Prostate gland (tissue), 2 donors: ENCODE results near the gene MLYCD. TPM values are rescaled to one million over a fixed set of nuclear protein-coding genes. Genes with fewer than 3 reads are reported as not detected.

ENCODE experiments used
- DNase-seq: peaks from one replicate; pipeline ENCODE4 v3.0.0-alpha.2; 2019; ENCODE audit warnings: low spot score
- H3K27ac ChIP-seq, 2 donors: fragments of 200-600 bp; sonication (generic); 2 replicates each; pipeline ENCODE4 v1.5.1; 2017 to 2019
- H3K27me3 ChIP-seq: fragments of 200-600 bp; sonication (generic); replicated peaks from 2 replicates; pipeline ENCODE4 v1.5.1; 2019; ENCODE audit not compliant: insufficient read depth
- H3K36me3 ChIP-seq, 2 donors: fragments of 200-600 bp; sonication (generic); 1 replicate in 1 of 2; 2 replicates in 1 of 2; pipeline versions ENCODE4 v1.5.1 to v1.8.1; 2017 to 2019
- H3K4me1 ChIP-seq: fragments of 200-600 bp; sonication (generic); replicated peaks from 2 replicates; pipeline ENCODE4 v1.5.1; 2019
- H3K4me3 ChIP-seq, 2 donors: fragments of 200-600 bp; sonication (generic); 2 replicates each; pipeline ENCODE4 v1.5.1; 2017 to 2019
- H3K9me3 ChIP-seq: fragments of 200-600 bp; sonication (generic); 2 replicates; pipeline ENCODE4 v1.5.1; 2017
- POLR2A ChIP-seq: fragments of 450-650 bp; IDR thresholded peaks from one replicate; pipeline ENCODE4 v1.6.1; 2016; ENCODE audit warnings: antibody characterized with exemption, mild to moderate bottlenecking
- POLR2AphosphoS5 ChIP-seq: sonication (generic); formaldehyde crosslinking; IDR thresholded peaks from one replicate; pipeline ENCODE4 v1.6.1; 2017; ENCODE audit warnings: antibody characterized with exemption
- WGBS: methylation state at CpG from one replicate; pipeline ENCODE4 v1.1.5; 2018; 5-methylcytosine and 5-hydroxymethylcytosine counted together
- intact Hi-C: fragments of 100-400 bp; cut with DNase I; formaldehyde crosslinking; loops from one replicate; pipeline ENCODE4 v1.14.2; 2022
- total RNA-seq, 2 donors: library from RNA; depleted of rRNA; stranded (reverse); fragments of >200 nt; gene quantifications; one replicate each; pipeline ENCODE4 v1.1.0, GENCODE V29; 2016
- TF ChIP-seq, protein P1 (sequence below), 4 experiments: fragments of 200-600 bp in 2 of 4; fragments of 450-650 bp in 2 of 4; sonication (generic) in 2 of 4; IDR thresholded peaks; 1 replicate in 3 of 4; 2 replicates in 1 of 4; pipeline ENCODE4 v1.5.1; 2016 to 2019; ENCODE audit warnings: antibody characterized with exemption in 4 of 4, mild to moderate bottlenecking in 2 of 4, moderate library complexity in 2 of 4

Gene MLYCD
- total RNA-seq, 2 donors from 2014 or later, result 6.5 to 16.7 TPM

DNA sequence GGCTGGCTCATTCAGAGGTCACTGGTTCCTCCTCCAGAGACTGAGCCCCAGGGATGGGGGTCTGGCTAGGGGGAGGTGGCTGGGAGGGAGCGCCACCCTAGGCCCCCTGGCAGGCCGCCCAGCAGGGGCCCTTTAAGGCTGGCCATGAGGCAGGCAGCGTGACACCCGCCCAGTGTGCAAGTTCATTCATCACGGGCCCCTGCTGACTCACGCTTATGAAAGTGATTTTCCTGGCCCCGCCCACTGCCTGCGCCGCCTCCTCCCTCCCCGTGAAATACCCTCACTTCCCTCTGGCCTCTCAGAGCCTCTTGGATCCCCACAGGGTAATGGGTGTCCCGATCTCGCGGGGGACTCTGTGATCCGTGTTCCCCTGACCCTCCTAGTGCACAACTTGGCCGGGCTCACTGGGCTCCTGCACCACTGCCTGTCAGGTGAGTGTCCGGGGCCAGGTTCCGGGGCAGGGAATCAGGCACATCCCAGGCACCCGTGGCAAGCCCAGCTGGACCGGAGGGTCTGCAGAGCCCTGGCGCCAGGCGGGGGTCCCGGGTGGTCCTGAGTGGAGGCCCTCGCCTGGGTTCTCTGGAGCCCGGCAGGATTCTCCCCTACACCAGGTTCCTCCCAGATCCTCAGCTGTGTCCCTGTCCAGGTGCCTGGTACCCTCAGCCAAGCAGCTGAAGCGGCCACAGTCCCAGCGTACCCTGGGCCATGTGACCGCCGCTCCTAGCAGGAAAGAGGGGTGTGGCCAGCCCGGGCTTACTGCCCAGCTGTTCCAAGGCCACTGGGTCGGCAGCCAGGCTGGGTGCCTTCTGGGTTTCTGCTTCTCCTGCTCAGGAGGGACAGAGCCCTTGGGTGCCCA lies 54.3 kb downstream of the MLYCD start, which contains the start of gene OSGIN1:
TSS of gene OSGIN1 (plus strand) at position 301 of the 856 bp plus-strand sequence. CDS start 4,432 bp downstream, outside the sequence.
- TF ChIP-seq, protein P1, sequence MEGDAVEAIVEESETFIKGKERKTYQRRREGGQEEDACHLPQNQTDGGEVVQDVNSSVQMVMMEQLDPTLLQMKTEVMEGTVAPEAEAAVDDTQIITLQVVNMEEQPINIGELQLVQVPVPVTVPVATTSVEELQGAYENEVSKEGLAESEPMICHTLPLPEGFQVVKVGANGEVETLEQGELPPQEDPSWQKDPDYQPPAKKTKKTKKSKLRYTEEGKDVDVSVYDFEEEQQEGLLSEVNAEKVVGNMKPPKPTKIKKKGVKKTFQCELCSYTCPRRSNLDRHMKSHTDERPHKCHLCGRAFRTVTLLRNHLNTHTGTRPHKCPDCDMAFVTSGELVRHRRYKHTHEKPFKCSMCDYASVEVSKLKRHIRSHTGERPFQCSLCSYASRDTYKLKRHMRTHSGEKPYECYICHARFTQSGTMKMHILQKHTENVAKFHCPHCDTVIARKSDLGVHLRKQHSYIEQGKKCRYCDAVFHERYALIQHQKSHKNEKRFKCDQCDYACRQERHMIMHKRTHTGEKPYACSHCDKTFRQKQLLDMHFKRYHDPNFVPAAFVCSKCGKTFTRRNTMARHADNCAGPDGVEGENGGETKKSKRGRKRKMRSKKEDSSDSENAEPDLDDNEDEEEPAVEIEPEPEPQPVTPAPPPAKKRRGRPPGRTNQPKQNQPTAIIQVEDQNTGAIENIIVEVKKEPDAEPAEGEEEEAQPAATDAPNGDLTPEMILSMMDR (IDR thresholded peaks at IDR 0.05), result no peak
- TF ChIP-seq POLR2AphosphoS5, result peak; percentile 91
- TF ChIP-seq POLR2A, result peak; percentile 73
- WGBS, result under 1% methylated on average over 28 of the region's 30 CpGs
- intact Hi-C loops, result loop anchor here (10.0 kb wide), 1 partner anchor 332 kb away; no protein-coding TSS in a partner anchor

DNA sequence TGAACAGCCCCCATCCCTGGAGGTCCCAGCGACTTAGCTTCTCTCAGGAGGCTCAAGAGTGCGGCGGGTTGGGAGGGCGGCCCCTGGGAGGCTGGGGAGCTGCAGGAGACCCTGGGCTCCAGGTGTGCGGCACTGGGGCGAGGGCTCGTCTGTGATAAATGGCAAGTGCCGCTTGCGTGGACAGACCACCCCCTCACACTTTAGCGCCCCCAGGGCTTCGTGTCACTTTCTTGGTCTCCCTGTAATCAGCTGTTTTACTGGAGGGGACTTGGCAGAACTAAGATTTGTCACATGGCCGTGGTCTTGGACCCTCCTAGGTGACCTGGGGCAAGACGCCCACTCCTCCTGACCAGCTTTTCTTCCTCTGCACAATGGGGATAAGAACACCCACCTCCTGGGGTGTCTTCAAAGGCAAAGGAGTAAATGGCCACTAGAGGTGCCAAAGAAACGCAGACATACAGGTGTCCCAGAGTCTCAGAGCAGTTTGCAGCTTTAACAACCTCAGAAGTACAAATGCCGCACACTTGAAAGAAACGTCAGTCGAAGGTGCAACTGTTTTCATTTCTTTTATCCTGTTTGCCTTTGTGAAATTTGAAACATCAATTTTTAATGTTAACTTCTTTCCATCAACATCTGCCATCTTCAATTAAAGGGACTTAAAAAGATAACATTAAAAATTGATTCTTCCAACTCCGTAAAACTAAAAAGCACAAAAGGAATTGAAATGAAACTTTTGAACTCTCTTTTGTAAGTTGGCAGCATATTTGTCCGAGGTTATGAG lies 55.1 kb downstream of the MLYCD start:
- H3K4me3 ChIP-seq, result peak overlapping the region; percentile 41 to 52
- no peaks in the 10 kb centered on the region for H3K27me3 ChIP-seq
- peaks cover 4% of the 10 kb centered on the region for H3K4me1 ChIP-seq
- 5% methylated on average over 15 of the region's 19 CpGs for WGBS
- intact Hi-C loops, result loop anchor here (10.0 kb wide), 1 partner anchor 331 kb away; no protein-coding TSS in a partner anchor
- H3K36me3 ChIP-seq, result no peaks in the 10 kb centered on the region
- TF ChIP-seq, protein P1 (IDR thresholded peaks at IDR 0.05), result peak in 2 of 4 experiments; percentile 48 to 52
- TF ChIP-seq POLR2A, result no peak
- DNase-seq, result peak; percentile 49
- no peaks in the 10 kb centered on the region for H3K9me3 ChIP-seq
- peak overlapping the region; percentile 92 for H3K27ac ChIP-seq

More for the DNA sequence above, 54.3 kb downstream of the MLYCD start, which contains the start of gene OSGIN1:
- peak within 1 kb of the TSS; percentile 41 to 52 for H3K4me3 ChIP-seq
- H3K4me1 ChIP-seq, result peaks cover 4% of the 10 kb centered on the region
- H3K9me3 ChIP-seq, result no peaks in the 10 kb centered on the region
- DNase-seq, result peak; percentile 96
- H3K27me3 ChIP-seq, result no peaks in the 10 kb centered on the region
- H3K27ac ChIP-seq, result peak within 1 kb of the TSS; percentile 92
- no peaks in the 10 kb centered on the region for H3K36me3 ChIP-seq

DNA sequence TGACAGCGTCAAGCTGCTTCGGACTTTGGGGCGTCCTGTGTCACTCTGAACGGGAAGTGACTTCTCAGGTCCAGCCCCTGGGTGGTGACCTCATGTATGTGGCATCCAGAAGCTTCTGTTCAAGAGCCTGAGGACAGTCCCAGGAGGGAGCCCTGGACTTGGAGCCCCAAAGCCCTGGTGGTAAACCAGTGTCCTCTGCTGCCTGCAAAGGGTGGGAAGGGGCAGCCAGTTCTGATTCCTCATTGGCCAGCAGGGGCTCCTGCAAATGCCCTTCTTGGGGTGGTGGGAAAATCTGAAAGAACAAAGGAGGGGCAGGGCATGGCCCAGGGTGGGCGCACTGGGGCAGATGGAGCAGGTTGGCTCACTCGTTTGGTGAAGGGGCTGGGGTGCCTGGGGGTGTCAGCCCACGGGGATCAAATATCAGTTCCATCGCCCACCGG lies 55.7 kb downstream of the MLYCD start:
- TF ChIP-seq POLR2AphosphoS5 (peak; percentile 8), POLR2A (peak; percentile 21)
- TF ChIP-seq, protein P1 (IDR thresholded peaks at IDR 0.05), result no peak
- no peak for DNase-seq
- Histone ChIP-seq H3K4me3 (no peak overlapping the region), H3K36me3 (no peaks in the 10 kb centered on the region), H3K4me1 (peaks cover 4% of the 10 kb centered on the region), H3K27me3 (no peaks in the 10 kb centered on the region), H3K27ac (no peak overlapping the region), H3K9me3 (no peaks in the 10 kb centered on the region)
- intact Hi-C loops, result loop anchor here (10.0 kb wide), 1 partner anchor 330 kb away; no protein-coding TSS in a partner anchor
- WGBS, result 48% methylated on average over 9 of the region's 9 CpGs

DNA sequence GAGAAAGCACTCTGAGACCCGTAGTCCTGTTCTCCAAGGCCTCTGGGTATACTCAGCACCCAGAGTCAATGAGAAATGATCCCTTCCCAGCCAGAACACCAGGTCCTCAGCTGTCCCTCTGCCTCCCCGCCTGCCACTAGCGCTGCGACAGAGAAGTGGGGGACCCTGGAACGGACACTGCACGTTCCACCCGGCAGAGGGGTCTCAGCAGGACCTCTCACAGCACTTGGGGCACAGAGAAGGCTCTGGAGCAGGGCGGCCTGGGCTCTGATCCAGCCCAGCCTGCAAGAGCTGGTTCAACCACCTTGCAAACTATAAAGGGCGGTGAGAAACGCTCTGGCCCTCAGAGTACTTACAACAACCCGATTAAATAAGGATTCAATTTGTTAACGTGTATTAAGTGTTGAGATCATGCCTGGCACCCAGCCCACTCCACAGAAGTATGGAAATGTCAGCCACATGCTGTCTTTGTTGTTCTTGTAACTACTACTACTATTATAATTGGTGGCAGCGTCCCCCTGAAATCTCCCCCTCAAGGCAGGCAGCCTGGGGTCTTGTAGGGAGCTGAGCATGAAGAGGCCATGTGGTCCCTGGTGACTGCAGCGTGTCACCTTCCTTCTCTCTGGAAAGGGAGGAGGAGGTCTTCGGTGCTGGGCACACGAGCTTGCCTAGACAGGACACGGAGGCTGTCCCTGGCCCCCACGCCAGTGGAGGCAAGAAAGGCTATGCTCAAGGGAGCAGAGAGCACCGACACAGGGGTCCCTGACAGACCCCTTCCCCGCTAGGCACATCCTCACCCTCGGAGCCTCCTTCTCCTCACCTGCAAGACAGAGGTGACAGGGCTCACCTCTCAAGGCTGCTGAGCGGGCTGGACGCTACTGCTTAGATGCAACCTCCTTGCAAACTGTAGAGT lies 56.6 kb downstream of the MLYCD start:
- DNase-seq, result no peak
- no peak overlapping the region for H3K27ac ChIP-seq
- WGBS, result 70% methylated on average over 23 of the region's 23 CpGs

More for the DNA sequence above, 56.6 kb downstream of the MLYCD start:
- Histone ChIP-seq H3K27me3 (no peaks in the 10 kb centered on the region), H3K4me3 (no peak overlapping the region), H3K9me3 (no peaks in the 10 kb centered on the region), H3K36me3 (no peaks in the 10 kb centered on the region), H3K4me1 (peaks cover 4% of the 10 kb centered on the region)
- intact Hi-C loops, result loop anchor here (10.0 kb wide), 1 partner anchor 329 kb away; no protein-coding TSS in a partner anchor
- TF ChIP-seq POLR2A (no peak), POLR2AphosphoS5 (no peak)
- TF ChIP-seq, protein P1 (IDR thresholded peaks at IDR 0.05), result no peak
